Ovary (tissue), 3 donors: ENCODE measurements around the gene FGF8.

Experiments used
- CTCF ChIP-seq, 3 donors: fragments of 450-650 bp in 2 of 3; fragments of 200-600 bp in 1 of 3; IDR thresholded peaks; one replicate each; pipeline versions ENCODE4 v1.5.1 to v1.8.0; 2016 to 2022; ENCODE audit warnings: antibody characterized with exemption in 3 of 3, mild to moderate bottlenecking in 1 of 3
- EP300 ChIP-seq: sonication (generic); formaldehyde crosslinking; IDR thresholded peaks from one replicate; pipeline ENCODE4 v1.6.1; 2017; ENCODE audit warnings: antibody characterized with exemption
- POLR2A ChIP-seq: fragments of 450-650 bp; IDR thresholded peaks from one replicate; pipeline ENCODE4 v1.6.1; 2017; ENCODE audit warnings: antibody characterized with exemption, mild to moderate bottlenecking, moderate library complexity
- donor health status: DM: no; HTN: no; CAD: no.

GRCh38 chr10:101789686-101790085 is 13.8 kb upstream of the FGF8 start:
- TF ChIP-seq CTCF (IDR thresholded peaks at IDR 0.05) (no peak), POLR2A (no peak), EP300 (no peak)
